ENCODE measurements around the gene SLC37A2. TPM values are rescaled to one million over a fixed set of nuclear protein-coding genes. Genes with fewer than 3 reads are reported as not detected.

The SLC37A2 gene
- total RNA-seq, 2 experiments from 2014 or later: 3.5 TPM

GRCh38 chr11:125061281-125061680, 1.8 kb upstream of the SLC37A2 start:
- no peak for DNase-seq
- peaks cover 6% of the 10 kb centered on the region for H3K4me1 Mint-ChIP-seq
- POLR2A ChIA-PET: no interaction called here
- no peaks in the 10 kb centered on the region for H3K36me3 Mint-ChIP-seq
- no peak overlapping the region for H3K4me3 Mint-ChIP-seq
- peaks cover 41% of the 10 kb centered on the region for H3K27me3 Mint-ChIP-seq
- H3K27ac Mint-ChIP-seq: no peak overlapping the region
- H3K9me3 Mint-ChIP-seq: no peaks in the 10 kb centered on the region
- ATAC-seq (ENCODE audit: low read depth): no peak

- POLR2A ChIA-PET: interaction anchor here (1.1 kb wide), 2 partner anchors 10 to 29 kb away, joined by 3 read pairs; no protein-coding TSS in a partner anchor
- Mint-ChIP-seq H3K27me3 (peaks cover 40% of the 10 kb centered on the region), H3K4me3 (peak overlapping the region; percentile 82), H3K27ac (peak overlapping the region; percentile 59), H3K4me1 (peaks cover 6% of the 10 kb centered on the region), H3K9me3 (no peaks in the 10 kb centered on the region), H3K36me3 (no peaks in the 10 kb centered on the region)
- DNase-seq (no peak), ATAC-seq (ENCODE audit: low read depth) (peak; percentile 11)
These were observed 731 bp upstream of the SLC37A2 start for GRCh38 chr11:125062218-125062930.

- Mint-ChIP-seq H3K4me1 (peaks cover 6% of the 10 kb centered on the region), H3K36me3 (no peaks in the 10 kb centered on the region), H3K9me3 (no peaks in the 10 kb centered on the region), H3K4me3 (peak overlapping the region; percentile 61), H3K27ac (no peak overlapping the region), H3K27me3 (peaks cover 40% of the 10 kb centered on the region)
- POLR2A ChIA-PET: interaction anchor here (0.7 to 1.3 kb wide), 4 partner anchors 10 to 47 kb away, joined by 3 read pairs; no protein-coding TSS in a partner anchor
- DNase-seq (peak; percentile 38), ATAC-seq (ENCODE audit: low read depth) (peak; percentile 28)
These were observed 431 bp downstream of the SLC37A2 start for GRCh38 chr11:125063429-125064043.

- no peaks in the 10 kb centered on the region for H3K36me3 Mint-ChIP-seq
- DNase-seq (no peak), ATAC-seq (ENCODE audit: low read depth) (no peak)
- peaks cover 6% of the 10 kb centered on the region for H3K4me1 Mint-ChIP-seq
- H3K4me3 Mint-ChIP-seq: peak overlapping the region; percentile 61
- H3K27me3 Mint-ChIP-seq: peaks cover 40% of the 10 kb centered on the region
- no peak overlapping the region for H3K27ac Mint-ChIP-seq
- H3K9me3 Mint-ChIP-seq: no peaks in the 10 kb centered on the region
- POLR2A ChIA-PET: interaction anchor here (1.3 kb wide), 1 partner anchor 47 kb away, joined by 3 read pairs; no protein-coding TSS in a partner anchor
These were observed 965 bp downstream of the SLC37A2 start for GRCh38 chr11:125064070-125064469.

GRCh38 chr11:125068368-125068767, 5.3 kb downstream of the SLC37A2 start:
- Mint-ChIP-seq H3K36me3 (no peaks in the 10 kb centered on the region), H3K27me3 (peaks cover 25% of the 10 kb centered on the region), H3K4me1 (peaks cover 15% of the 10 kb centered on the region), H3K4me3 (no peak overlapping the region), H3K27ac (no peak overlapping the region), H3K9me3 (no peaks in the 10 kb centered on the region)
- no peak for DNase-seq
- no peak for ATAC-seq (ENCODE audit: low read depth)
- POLR2A ChIA-PET: no interaction called here

- H3K9me3 Mint-ChIP-seq: no peaks in the 10 kb centered on the region
- POLR2A ChIA-PET: no interaction called here
- no peaks in the 10 kb centered on the region for H3K36me3 Mint-ChIP-seq
- no peak for DNase-seq
- peaks cover 20% of the 10 kb centered on the region for H3K27me3 Mint-ChIP-seq
- no peak overlapping the region for H3K4me3 Mint-ChIP-seq
- H3K4me1 Mint-ChIP-seq: peaks cover 15% of the 10 kb centered on the region
- H3K27ac Mint-ChIP-seq: no peak overlapping the region
- no peak for ATAC-seq (ENCODE audit: low read depth)
These were observed 5.9 kb downstream of the SLC37A2 start for GRCh38 chr11:125069008-125069407.

GRCh38 chr11:125069796-125070195, 6.7 kb downstream of the SLC37A2 start:
- Mint-ChIP-seq H3K36me3 (no peaks in the 10 kb centered on the region), H3K4me3 (no peak overlapping the region), H3K9me3 (no peaks in the 10 kb centered on the region), H3K27me3 (peaks cover 12% of the 10 kb centered on the region), H3K27ac (no peak overlapping the region), H3K4me1 (peaks cover 15% of the 10 kb centered on the region)
- DNase-seq: no peak
- no peak for ATAC-seq (ENCODE audit: low read depth)
- POLR2A ChIA-PET: interaction anchor here (1.0 kb wide), 1 partner anchor 41 kb away, joined by 3 read pairs; the partner anchor contains the start of gene TMEM218

GRCh38 chr11:125070699-125071254, 7.7 kb downstream of the SLC37A2 start:
- Mint-ChIP-seq H3K27me3 (peaks cover 5% of the 10 kb centered on the region), H3K36me3 (no peaks in the 10 kb centered on the region), H3K4me1 (peaks cover 15% of the 10 kb centered on the region), H3K9me3 (no peaks in the 10 kb centered on the region), H3K27ac (peak overlapping the region; percentile 64), H3K4me3 (peak overlapping the region; percentile 25)
- POLR2A ChIA-PET: interaction anchor here (1.0 kb wide), 1 partner anchor 40 kb away, joined by 3 read pairs; the partner anchor contains the start of gene TMEM218
- DNase-seq (no peak), ATAC-seq (ENCODE audit: low read depth) (peak; percentile 84)

GRCh38 chr11:125071435-125071834, 8.3 kb downstream of the SLC37A2 start:
- Mint-ChIP-seq H3K4me3 (peak overlapping the region; percentile 7), H3K9me3 (no peaks in the 10 kb centered on the region), H3K36me3 (no peaks in the 10 kb centered on the region)

GRCh38 chr11:125071846-125072217, 8.7 kb downstream of the SLC37A2 start:
- Mint-ChIP-seq H3K36me3 (no peaks in the 10 kb centered on the region), H3K4me3 (no peak overlapping the region), H3K27me3 (peaks cover 5% of the 10 kb centered on the region), H3K4me1 (peaks cover 15% of the 10 kb centered on the region), H3K9me3 (no peaks in the 10 kb centered on the region), H3K27ac (no peak overlapping the region)
- POLR2A ChIA-PET: interaction anchor here (1.4 kb wide), 1 partner anchor 14 kb away, joined by 3 read pairs; no protein-coding TSS in a partner anchor
- DNase-seq: no peak
- no peak for ATAC-seq (ENCODE audit: low read depth)

More at GRCh38 chr11:125071435-125071834, 8.3 kb downstream of the SLC37A2 start:
- no peak for ATAC-seq (ENCODE audit: low read depth)
- Mint-ChIP-seq H3K4me1 (peaks cover 15% of the 10 kb centered on the region), H3K27me3 (peaks cover 5% of the 10 kb centered on the region), H3K27ac (peak overlapping the region; percentile 64)
- DNase-seq: no peak
- POLR2A ChIA-PET: interaction anchor here (1.4 kb wide), 1 partner anchor 15 kb away, joined by 3 read pairs; no protein-coding TSS in a partner anchor

GRCh38 chr11:125072218-125072960, 9.3 kb downstream of the SLC37A2 start:
- H3K27ac Mint-ChIP-seq: no peak overlapping the region
- DNase-seq (no peak), ATAC-seq (ENCODE audit: low read depth) (no peak)
- H3K4me3 Mint-ChIP-seq: no peak overlapping the region
- no peaks in the 10 kb centered on the region for H3K9me3 Mint-ChIP-seq
- peaks cover 2% of the 10 kb centered on the region for H3K27me3 Mint-ChIP-seq
- H3K36me3 Mint-ChIP-seq: no peaks in the 10 kb centered on the region
- peaks cover 15% of the 10 kb centered on the region for H3K4me1 Mint-ChIP-seq
- POLR2A ChIA-PET: interaction anchor here (1.4 kb wide), 1 partner anchor 14 kb away, joined by 3 read pairs; no protein-coding TSS in a partner anchor

GRCh38 chr11:125072961-125073590, 10.0 kb downstream of the SLC37A2 start:
- H3K27ac Mint-ChIP-seq: no peak overlapping the region
- peaks cover 15% of the 10 kb centered on the region for H3K4me1 Mint-ChIP-seq
- H3K27me3 Mint-ChIP-seq: peaks cover 2% of the 10 kb centered on the region
- DNase-seq (no peak), ATAC-seq (ENCODE audit: low read depth) (no peak)
- no peaks in the 10 kb centered on the region for H3K9me3 Mint-ChIP-seq
- no peak overlapping the region for H3K4me3 Mint-ChIP-seq
- POLR2A ChIA-PET: no interaction called here
- H3K36me3 Mint-ChIP-seq: no peaks in the 10 kb centered on the region

Data from activated naive CD8-positive, alpha-beta T cell treated with anti-CD3 and anti-CD28 coated beads, Interleukin-2, amount 10 ng/mL, durations not matched to agents 7 days and 5 days (primary cell).